Naive thymus-derived CD8-positive, alpha-beta T cell (primary cell): ENCODE data around the gene CSPG5. TPM values are rescaled to one million over a fixed set of nuclear protein-coding genes. Genes with fewer than 3 reads are reported as not detected.

ENCODE experiments used
- ATAC-seq, 2 donors: fragments of 150-1000 bp; cut with Tn5 transposase in 1 of 2; sonication (Bioruptor Pico), chemical (Tn5 transposase) in 1 of 2; 1 replicate in 1 of 2; 2 replicates in 1 of 2; pipeline ENCODE4 v1.10.0; 2021; ENCODE audit warnings: mild to moderate bottlenecking in 2 of 2, moderate library complexity in 2 of 2
- POLR2A ChIA-PET: fragments of 350-600 bp; sonication (Branson Sonifier 250); formaldehyde crosslinking; loops from one replicate; lab custom pipeline; 2021; ENCODE audit warnings: antibody characterized with exemption; lab: Charles Lee
- DNase-seq, 10 donors: peaks; one replicate each; pipeline versions ENCODE4 v3.0.0 to v3.0.0-alpha.2; 2020 to 2022
- H3K27ac Mint-ChIP-seq, 10 donors: one replicate each; pipeline ENCODE4 v1.8.0; 2020 to 2022; ENCODE audit warnings: mild to moderate bottlenecking in 10 of 10, mixed read lengths in 10 of 10, moderate library complexity in 4 of 10, inconsistent platforms in 1 of 10
- H3K27me3 Mint-ChIP-seq, 5 donors: one replicate each; pipeline ENCODE4 v1.8.0; 2021 to 2022; ENCODE audit warnings: mixed read lengths in 5 of 5
- H3K36me3 Mint-ChIP-seq, 3 donors: one replicate each; pipeline ENCODE4 v1.8.0; 2020 to 2022; ENCODE audit warnings: mixed read lengths in 3 of 3, mild to moderate bottlenecking in 2 of 3, inconsistent platforms in 1 of 3
- H3K4me1 Mint-ChIP-seq, 4 donors: one replicate each; pipeline ENCODE4 v1.8.0; 2021 to 2022; ENCODE audit warnings: mixed read lengths in 4 of 4
- H3K4me3 Mint-ChIP-seq, 10 donors: one replicate each; pipeline ENCODE4 v1.8.0; 2020 to 2022; ENCODE audit warnings: mild to moderate bottlenecking in 10 of 10, mixed read lengths in 10 of 10, moderate library complexity in 6 of 10, inconsistent platforms in 1 of 10
- H3K9me3 Mint-ChIP-seq, 9 donors: one replicate each; pipeline ENCODE4 v1.8.0; 2020 to 2022; ENCODE audit warnings: mixed read lengths in 9 of 9, mild to moderate bottlenecking in 3 of 9, inconsistent platforms in 1 of 9, moderate library complexity in 1 of 9
- polyA plus RNA-seq, 3 donors: library from polyadenylated mRNA; unstranded; fragments of 300-500 nt; fragmentation: Illumina TruSeq; gene quantifications; one replicate each; pipeline ENCODE4 v1.2.3, GENCODE V29; 2021
- total RNA-seq, 8 experiments: library from RNA in 2 of 8; stranded (reverse) in 2 of 8; gene quantifications; one replicate each; pipeline ENCODE4 v1.2.3 and lab custom pipeline; 2021 to 2026

The CSPG5 gene
- under 1 TPM; 0.33 to 0.44 TPM for total RNA-seq
- under 1 TPM in 1 of 3 donors, not detected in 2; 0.09 TPM for polyA plus RNA-seq
- 0.13 to 2.1 (median 1.5) reads per million in 6 experiments for total RNA-seq (lab: John Stamatoyannopoulos, UW)

DNA sequence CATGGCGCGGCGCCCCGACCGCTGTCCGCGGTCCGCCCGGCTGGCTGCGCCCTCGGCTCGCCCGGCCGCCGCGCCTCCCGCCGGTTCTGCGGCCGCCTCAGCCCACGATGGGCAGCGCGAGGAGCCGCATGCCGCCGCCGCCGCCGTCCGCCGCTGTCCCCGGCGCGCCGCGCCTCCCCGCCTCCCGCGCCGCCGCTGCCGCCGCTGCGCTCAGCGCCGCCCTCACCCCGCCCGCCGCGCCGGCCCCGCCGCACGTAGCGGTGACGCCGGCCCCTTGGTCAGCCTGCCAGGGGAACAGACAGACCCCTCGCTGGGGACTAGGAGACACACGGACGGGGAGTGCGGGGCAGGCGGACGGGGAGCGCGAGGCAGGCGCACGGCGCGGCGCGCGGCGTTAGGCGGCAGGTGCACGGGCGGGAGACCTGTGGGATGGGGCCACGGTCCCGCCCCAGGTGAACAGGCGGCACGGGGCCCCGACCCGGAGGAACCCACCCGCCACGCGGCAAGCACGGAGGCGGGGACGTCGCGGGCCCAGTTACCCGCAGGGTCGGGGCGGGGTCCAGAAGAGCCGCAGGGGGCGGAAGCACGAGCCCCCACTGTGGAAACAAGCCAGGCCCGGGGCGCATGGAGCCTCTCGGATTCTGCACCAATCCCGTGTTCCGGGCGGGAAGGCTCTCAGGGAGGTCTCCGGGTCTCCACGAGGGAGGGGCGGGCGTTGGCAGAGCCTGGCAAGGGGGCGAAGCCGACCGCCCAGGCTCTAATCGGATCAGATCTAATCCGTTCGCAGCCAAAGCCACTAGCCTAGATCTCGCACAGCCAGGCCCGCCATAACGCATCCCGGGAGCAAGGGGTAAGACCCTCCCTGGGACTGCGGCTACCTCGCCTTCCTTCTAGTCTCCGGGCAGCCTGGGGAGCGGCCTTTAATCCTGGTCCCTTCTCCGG lies at the start of gene CSPG5:
CSPG5 (minus strand) TSS at position 175 of the 942 bp plus-strand sequence; CDS start at position 3, 172 bp downstream.
- Mint-ChIP-seq H3K4me3 (peak within 1 kb of the TSS; percentile 33 to 85 (median 66)), H3K4me1 (peaks cover 0 to 3% (median 1%) of the 10 kb centered on the region in 4 donors), H3K36me3 (no peaks in the 10 kb centered on the region), H3K27ac (peak within 1 kb of the TSS in 2 of 10 donors; percentile 4 to 13), H3K9me3 (no peaks in the 10 kb centered on the region), H3K27me3 (peaks cover 6 to 28% (median 22%) of the 10 kb centered on the region in 5 donors)
- POLR2A ChIA-PET, result interaction anchor here (0.5 kb wide), 1 partner anchor 158 kb away, joined by 4 read pairs; no protein-coding TSS in a partner anchor
- DNase-seq (peak in 8 of 10 donors; percentile 12 to 67 (median 28)), ATAC-seq (peak; percentile 60 to 65)

DNA sequence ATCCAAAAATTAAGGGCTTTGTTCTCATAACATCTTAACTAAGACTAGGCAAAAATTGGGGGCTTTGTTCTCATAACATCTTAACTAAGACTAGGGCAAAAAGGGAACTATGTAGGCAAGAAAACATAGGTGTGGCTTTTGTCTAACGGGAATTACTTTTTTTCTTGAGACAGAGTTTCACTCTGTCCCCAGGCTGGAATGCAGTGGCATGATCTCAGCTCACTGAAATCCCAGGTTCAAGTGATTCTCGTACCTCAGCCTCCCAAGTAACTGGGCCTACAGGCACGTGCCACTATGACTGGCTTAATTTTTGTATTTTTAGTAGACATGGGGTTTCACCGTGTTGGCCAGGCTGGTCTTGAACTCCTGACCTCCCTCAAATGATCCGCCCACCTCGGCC lies 49.8 kb upstream of the CSPG5 start:
- POLR2A ChIA-PET, result interaction anchor here (0.6 kb wide), 1 partner anchor 310 kb away, joined by 3 read pairs; no protein-coding TSS in a partner anchor
- H3K9me3 Mint-ChIP-seq, result no peaks in the 10 kb centered on the region
- ATAC-seq (no peak), DNase-seq (no peak)
- H3K27me3 Mint-ChIP-seq, result no peaks in the 10 kb centered on the region
- H3K27ac Mint-ChIP-seq, result peak overlapping the region in 2 of 10 donors; percentile 7 to 51
- H3K4me1 Mint-ChIP-seq, result peaks cover 0 to 10% (median 0%) of the 10 kb centered on the region in 4 donors
- no peak overlapping the region for H3K4me3 Mint-ChIP-seq
- H3K36me3 Mint-ChIP-seq, result peaks cover 19 to 89% (median 19%) of the 10 kb centered on the region in 3 donors

DNA sequence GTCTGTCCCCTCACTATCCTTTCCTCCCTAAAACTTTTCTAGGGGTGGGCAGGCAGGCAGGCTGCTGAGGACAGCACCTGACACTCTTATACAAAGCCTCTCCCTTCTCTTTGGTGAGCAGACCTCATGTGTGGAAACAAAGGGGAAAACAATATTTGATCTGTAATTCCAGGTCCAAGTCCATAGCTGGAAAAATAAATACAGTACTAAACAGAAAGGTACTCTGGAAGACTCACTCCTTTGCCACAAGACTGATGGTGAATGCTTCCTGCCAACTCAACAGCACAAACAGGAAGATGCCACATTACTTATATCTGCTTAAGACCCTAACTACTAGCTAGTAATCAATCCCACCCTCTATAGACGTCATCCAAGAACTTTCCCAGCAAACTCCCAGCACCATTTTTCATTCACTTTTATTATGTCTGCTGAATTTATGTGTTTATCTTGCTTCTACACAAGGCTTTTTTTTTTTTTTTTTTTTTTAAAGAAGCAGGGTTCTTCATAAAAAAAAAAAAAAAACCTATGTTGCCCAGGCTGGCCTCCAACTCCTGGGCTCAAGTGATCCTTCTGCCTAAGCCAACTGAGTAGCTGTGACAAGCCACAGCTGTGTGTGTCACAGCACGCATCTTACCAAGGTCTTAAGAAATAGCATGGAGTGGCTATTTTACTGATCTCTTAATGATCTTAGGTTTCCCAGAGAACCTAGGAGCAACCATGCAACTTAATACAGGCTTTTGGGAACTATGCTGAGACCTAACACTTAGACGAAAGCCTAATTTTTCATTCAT lies 44.2 kb upstream of the CSPG5 start:
- peaks cover 10 to 87% (median 25%) of the 10 kb centered on the region in 3 donors for H3K36me3 Mint-ChIP-seq
- no peaks in the 10 kb centered on the region for H3K9me3 Mint-ChIP-seq
- ATAC-seq (no peak), DNase-seq (no peak)
- no peak overlapping the region for H3K4me3 Mint-ChIP-seq
- H3K4me1 Mint-ChIP-seq, result peaks cover 0 to 2% (median 1%) of the 10 kb centered on the region in 4 donors
- H3K27ac Mint-ChIP-seq, result peak overlapping the region in 3 of 10 donors; percentile 32 to 43 (median 39)
- H3K27me3 Mint-ChIP-seq, result no peaks in the 10 kb centered on the region
- POLR2A ChIA-PET, result interaction anchor here (0.6 kb wide), 1 partner anchor 1521 kb away, joined by 5 read pairs; no protein-coding TSS in a partner anchor

- no peaks in the 10 kb centered on the region for H3K27me3 Mint-ChIP-seq
- no peak for ATAC-seq
- H3K9me3 Mint-ChIP-seq, result no peaks in the 10 kb centered on the region
- no peak overlapping the region for H3K4me3 Mint-ChIP-seq
- POLR2A ChIA-PET, result no interaction called here
- H3K27ac Mint-ChIP-seq, result peak overlapping the region in 1 of 10 donors; percentile 2
- peaks cover 0 to 2% (median 1%) of the 10 kb centered on the region in 4 donors for H3K4me1 Mint-ChIP-seq
- no peak for DNase-seq
- peaks cover 10 to 61% (median 35%) of the 10 kb centered on the region in 3 donors for H3K36me3 Mint-ChIP-seq
Measured at GRCh38 chr3:47617086-47618010, 38.7 kb upstream of the CSPG5 start.

DNA sequence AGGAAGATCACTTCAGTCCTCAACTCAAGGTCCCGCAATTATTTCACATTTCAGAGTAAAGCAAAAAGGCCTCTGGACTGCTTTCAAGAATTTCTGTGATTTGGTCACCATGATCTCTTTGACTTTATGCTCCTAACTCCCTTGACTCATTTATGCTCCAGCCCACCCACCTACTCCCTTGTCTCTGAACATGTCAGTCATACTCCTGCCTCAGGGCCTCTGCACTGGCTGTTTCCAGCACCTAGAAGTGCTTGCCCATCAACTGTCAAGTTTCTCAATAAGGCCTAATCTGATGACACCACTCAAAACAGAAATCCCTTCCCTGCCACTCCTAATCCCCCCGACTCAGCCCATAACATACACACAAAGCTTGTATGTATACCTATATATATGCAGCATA lies 36.1 kb upstream of the CSPG5 start:
- POLR2A ChIA-PET, result no interaction called here
- H3K9me3 Mint-ChIP-seq, result no peaks in the 10 kb centered on the region
- no peak for ATAC-seq
- peaks cover 0 to 7% (median 1%) of the 10 kb centered on the region in 4 donors for H3K4me1 Mint-ChIP-seq
- no peak for DNase-seq
- peaks cover 15 to 60% (median 29%) of the 10 kb centered on the region in 3 donors for H3K36me3 Mint-ChIP-seq
- no peak overlapping the region for H3K4me3 Mint-ChIP-seq
- no peak overlapping the region for H3K27ac Mint-ChIP-seq
- no peaks in the 10 kb centered on the region for H3K27me3 Mint-ChIP-seq

DNA sequence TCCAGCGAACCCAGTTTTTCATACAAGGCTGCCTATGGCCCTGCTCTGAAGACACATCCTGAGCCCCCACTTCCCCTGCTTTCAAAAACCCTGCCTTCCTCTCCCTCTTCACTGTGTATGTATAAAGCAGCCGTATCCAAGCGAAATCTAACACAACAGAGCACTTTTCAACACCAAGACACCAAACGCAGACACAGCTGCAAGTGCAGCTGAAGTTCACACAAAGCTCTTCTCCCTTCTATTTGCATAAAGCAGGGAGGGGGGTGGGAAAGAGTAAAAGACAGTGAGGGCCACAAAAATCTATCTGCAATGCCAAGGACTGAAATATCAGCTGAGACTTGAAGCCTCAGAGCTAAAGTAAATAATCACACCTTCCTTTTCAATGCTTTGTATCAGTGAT lies 35.1 kb upstream of the CSPG5 start:
- Mint-ChIP-seq H3K9me3 (no peaks in the 10 kb centered on the region), H3K36me3 (peaks cover 9 to 60% (median 27%) of the 10 kb centered on the region in 3 donors), H3K27me3 (no peaks in the 10 kb centered on the region), H3K4me1 (peaks cover 0 to 4% (median 0%) of the 10 kb centered on the region in 4 donors), H3K27ac (no peak overlapping the region), H3K4me3 (no peak overlapping the region)
- POLR2A ChIA-PET, result no interaction called here
- DNase-seq (no peak), ATAC-seq (no peak)

- ATAC-seq, result no peak
- POLR2A ChIA-PET, result no interaction called here
- Mint-ChIP-seq H3K4me1 (peaks cover 0 to 4% (median 0%) of the 10 kb centered on the region in 4 donors), H3K27me3 (no peaks in the 10 kb centered on the region), H3K9me3 (no peaks in the 10 kb centered on the region), H3K36me3 (peaks cover 9 to 59% (median 29%) of the 10 kb centered on the region in 3 donors), H3K4me3 (no peak overlapping the region), H3K27ac (no peak overlapping the region)
- DNase-seq, result no peak
Measured at GRCh38 chr3:47612879-47613278, 34.2 kb upstream of the CSPG5 start.

GRCh38 chr3:47612178-47612577 lies 33.5 kb upstream of the CSPG5 start:
- no peak for ATAC-seq
- Mint-ChIP-seq H3K9me3 (no peaks in the 10 kb centered on the region), H3K4me1 (peaks cover 0 to 4% (median 0%) of the 10 kb centered on the region in 4 donors), H3K4me3 (no peak overlapping the region), H3K27ac (peak overlapping the region in 5 of 10 donors; percentile 1 to 66 (median 11)), H3K27me3 (no peaks in the 10 kb centered on the region), H3K36me3 (peaks cover 9 to 58% (median 23%) of the 10 kb centered on the region in 3 donors)
- POLR2A ChIA-PET, result no interaction called here
- DNase-seq, result no peak

- Mint-ChIP-seq H3K4me1 (peaks cover 0 to 4% (median 0%) of the 10 kb centered on the region in 4 donors), H3K27ac (peak overlapping the region in 6 of 10 donors; percentile 1 to 74 (median 18)), H3K36me3 (peaks cover 9 to 55% (median 21%) of the 10 kb centered on the region in 3 donors), H3K9me3 (no peaks in the 10 kb centered on the region), H3K4me3 (no peak overlapping the region), H3K27me3 (no peaks in the 10 kb centered on the region)
- DNase-seq, result no peak
- POLR2A ChIA-PET, result no interaction called here
- no peak for ATAC-seq
Measured at GRCh38 chr3:47611576-47611975, 32.9 kb upstream of the CSPG5 start.

DNA sequence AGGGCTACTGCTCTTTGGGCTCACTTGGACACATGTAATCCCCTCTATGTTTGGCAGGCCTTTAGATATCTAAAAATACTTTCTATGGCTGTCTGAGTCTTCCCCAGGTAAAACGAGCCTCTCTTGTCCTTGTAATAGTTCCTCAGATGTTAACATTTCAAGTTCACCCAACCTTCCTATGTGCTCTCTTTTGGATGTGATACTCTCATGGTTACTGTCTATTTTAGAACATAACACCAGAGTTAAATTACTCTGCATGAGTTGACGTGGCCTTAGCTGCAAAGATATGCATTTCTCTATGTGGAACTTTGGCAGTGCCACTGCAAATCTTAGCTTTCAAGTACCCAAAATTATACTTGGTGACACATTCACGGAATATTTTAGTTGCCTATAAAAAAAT lies 31.9 kb upstream of the CSPG5 start:
- H3K4me1 Mint-ChIP-seq, result peaks cover 0 to 4% (median 0%) of the 10 kb centered on the region in 4 donors
- no peak overlapping the region for H3K27ac Mint-ChIP-seq
- H3K4me3 Mint-ChIP-seq, result no peak overlapping the region

GRCh38 chr3:47607335-47607734 lies 28.7 kb upstream of the CSPG5 start:
- H3K36me3 Mint-ChIP-seq, result peaks cover 9 to 87% (median 21%) of the 10 kb centered on the region in 3 donors
- POLR2A ChIA-PET, result no interaction called here
- no peak overlapping the region for H3K4me3 Mint-ChIP-seq
- H3K4me1 Mint-ChIP-seq, result peaks cover 0 to 4% (median 2%) of the 10 kb centered on the region in 4 donors
- no peak for DNase-seq
- no peak overlapping the region for H3K27ac Mint-ChIP-seq
- no peaks in the 10 kb centered on the region for H3K9me3 Mint-ChIP-seq
- ATAC-seq, result no peak
- no peaks in the 10 kb centered on the region for H3K27me3 Mint-ChIP-seq

More for the DNA sequence above, 31.9 kb upstream of the CSPG5 start:
- Mint-ChIP-seq H3K9me3 (no peaks in the 10 kb centered on the region), H3K36me3 (peaks cover 9 to 59% (median 18%) of the 10 kb centered on the region in 3 donors), H3K27me3 (no peaks in the 10 kb centered on the region)
- POLR2A ChIA-PET, result no interaction called here
- DNase-seq (no peak), ATAC-seq (no peak)
